SJSA1 (cell line): ENCODE results near the gene SMARCD2. TPM values are rescaled to one million over a fixed set of nuclear protein-coding genes. Genes with fewer than 3 reads are reported as not detected.

ENCODE experiments used
- DNase-seq, 2 experiments: peaks; one replicate each; pipeline ENCODE4 v3.0.0-alpha.2; 2015 to 2020; ENCODE audit warnings: low spot score in 2 of 2, low read depth in 1 of 2
- H3K27ac ChIP-seq: fragments of 250-450 bp; sonication (Bioruptor Pico); 2 replicates; pipeline ENCODE4 v1.5.1; 2020; ENCODE audit warnings: mild to moderate bottlenecking, moderate library complexity
- H3K27me3 ChIP-seq: fragments of 250-450 bp; sonication (Bioruptor Pico); replicated peaks from 2 replicates; pipeline ENCODE4 v1.5.1; 2020; ENCODE audit warnings: mild to moderate bottlenecking, moderate library complexity
- H3K36me3 ChIP-seq: fragments of 250-450 bp; sonication (Bioruptor Pico); 2 replicates; pipeline ENCODE4 v1.5.1; 2020; ENCODE audit warnings: mild to moderate bottlenecking
- H3K4me1 ChIP-seq: fragments of 250-450 bp; sonication (Bioruptor Pico); replicated peaks from 2 replicates; pipeline ENCODE4 v1.6.1; 2021; ENCODE audit warnings: mild to moderate bottlenecking
- H3K4me3 ChIP-seq: fragments of 250-450 bp; sonication (Bioruptor Pico); 2 replicates; pipeline ENCODE4 v1.5.1; 2020; ENCODE audit warnings: mild to moderate bottlenecking
- H3K9me3 ChIP-seq: fragments of 250-450 bp; sonication (Bioruptor Pico); replicated peaks from 2 replicates; pipeline ENCODE4 v1.5.1; 2020; ENCODE audit warnings: mild to moderate bottlenecking
- total RNA-seq: library from RNA; depleted of rRNA; stranded (reverse); fragments of >200 nt; shearing (Covaris generic); gene quantifications from 2 replicates; pipeline ENCODE4 v1.2.3, GENCODE V29; 2014

The SMARCD2 gene
- total RNA-seq, 1 experiment from 2014 or later = 115 TPM

- no peaks in the 10 kb centered on the region for H3K27me3 ChIP-seq
- H3K4me1 ChIP-seq = peaks cover 17% of the 10 kb centered on the region
- H3K4me3 ChIP-seq = no peak overlapping the region
- DNase-seq = peak in 1 of 2 experiments; percentile 40
- no peaks in the 10 kb centered on the region for H3K9me3 ChIP-seq
- peaks cover 95% of the 10 kb centered on the region for H3K36me3 ChIP-seq
- no peak overlapping the region for H3K27ac ChIP-seq
Measured at GRCh38 chr17:63832014-63832413, 10.5 kb downstream of the SMARCD2 start.

GRCh38 chr17:63831505-63831904 is 11.0 kb downstream of the SMARCD2 start:
- DNase-seq = peak in 1 of 2 experiments; percentile 30
- peaks cover 17% of the 10 kb centered on the region for H3K4me1 ChIP-seq
- no peak overlapping the region for H3K27ac ChIP-seq
- H3K36me3 ChIP-seq = peaks cover 92% of the 10 kb centered on the region
- no peaks in the 10 kb centered on the region for H3K9me3 ChIP-seq
- no peak overlapping the region for H3K4me3 ChIP-seq
- no peaks in the 10 kb centered on the region for H3K27me3 ChIP-seq

- Histone ChIP-seq H3K27me3 (no peaks in the 10 kb centered on the region), H3K27ac (no peak overlapping the region), H3K9me3 (no peaks in the 10 kb centered on the region), H3K4me1 (peaks cover 19% of the 10 kb centered on the region), H3K36me3 (peaks cover 94% of the 10 kb centered on the region), H3K4me3 (no peak overlapping the region)
- DNase-seq = peak in 1 of 2 experiments; percentile 44
Measured at GRCh38 chr17:63830904-63831491, 11.5 kb downstream of the SMARCD2 start.

GRCh38 chr17:63830278-63830677 is 12.2 kb downstream of the SMARCD2 start:
- H3K9me3 ChIP-seq = no peaks in the 10 kb centered on the region
- no peak overlapping the region for H3K4me3 ChIP-seq
- no peak overlapping the region for H3K27ac ChIP-seq
- H3K36me3 ChIP-seq = peaks cover 94% of the 10 kb centered on the region
- peaks cover 24% of the 10 kb centered on the region for H3K4me1 ChIP-seq
- no peaks in the 10 kb centered on the region for H3K27me3 ChIP-seq
- peak in 1 of 2 experiments; percentile 28 for DNase-seq

GRCh38 chr17:63828936-63829335 is 13.5 kb downstream of the SMARCD2 start:
- Histone ChIP-seq H3K36me3 (peaks cover 94% of the 10 kb centered on the region), H3K4me3 (peak overlapping the region; percentile 84), H3K27me3 (no peaks in the 10 kb centered on the region), H3K4me1 (peaks cover 17% of the 10 kb centered on the region), H3K27ac (no peak overlapping the region), H3K9me3 (no peaks in the 10 kb centered on the region)
- no peak for DNase-seq

GRCh38 chr17:63827801-63828221 is 14.7 kb downstream of the SMARCD2 start:
- peaks cover 94% of the 10 kb centered on the region for H3K36me3 ChIP-seq
- peak overlapping the region; percentile 96 for H3K27ac ChIP-seq
- H3K4me3 ChIP-seq = peak overlapping the region; percentile 84
- H3K9me3 ChIP-seq = no peaks in the 10 kb centered on the region
- DNase-seq = no peak
- H3K27me3 ChIP-seq = no peaks in the 10 kb centered on the region
- H3K4me1 ChIP-seq = peaks cover 17% of the 10 kb centered on the region

- Histone ChIP-seq H3K9me3 (no peaks in the 10 kb centered on the region), H3K36me3 (peaks cover 94% of the 10 kb centered on the region), H3K27me3 (no peaks in the 10 kb centered on the region), H3K4me1 (peaks cover 17% of the 10 kb centered on the region), H3K4me3 (peak within 1 kb of the TSS; percentile 84), H3K27ac (peak within 1 kb of the TSS; percentile 96)
- peak; percentile 98 to 100 for DNase-seq
Measured at GRCh38 chr17:63827002-63827800, 15.3 kb downstream of the SMARCD2 start, which contains the start of the genes FTSJ3 and PSMC5. Gene FTSJ3 (minus strand): TSS chr17:63827663. CDS start chr17:63826902, 761 bp downstream. Gene PSMC5 (plus strand): TSS chr17:63827431. CDS start chr17:63827491, 60 bp downstream.

GRCh38 chr17:63826468-63827001 is 15.9 kb downstream of the SMARCD2 start:
- Histone ChIP-seq H3K27ac (peak overlapping the region; percentile 96), H3K27me3 (no peaks in the 10 kb centered on the region), H3K9me3 (no peaks in the 10 kb centered on the region), H3K36me3 (peaks cover 94% of the 10 kb centered on the region), H3K4me3 (peak overlapping the region; percentile 84), H3K4me1 (peaks cover 17% of the 10 kb centered on the region)
- DNase-seq = no peak

- no peak for DNase-seq
- Histone ChIP-seq H3K27me3 (no peaks in the 10 kb centered on the region), H3K9me3 (no peaks in the 10 kb centered on the region), H3K4me1 (peaks cover 17% of the 10 kb centered on the region), H3K4me3 (no peak overlapping the region), H3K27ac (no peak overlapping the region), H3K36me3 (peaks cover 91% of the 10 kb centered on the region)
Measured at GRCh38 chr17:63824362-63824761, 18.1 kb downstream of the SMARCD2 start.

GRCh38 chr17:63823659-63824331 is 18.7 kb downstream of the SMARCD2 start:
- no peak overlapping the region for H3K27ac ChIP-seq
- H3K4me3 ChIP-seq = no peak overlapping the region
- no peak for DNase-seq
- H3K27me3 ChIP-seq = no peaks in the 10 kb centered on the region
- peaks cover 91% of the 10 kb centered on the region for H3K36me3 ChIP-seq
- H3K4me1 ChIP-seq = peaks cover 15% of the 10 kb centered on the region
- H3K9me3 ChIP-seq = no peaks in the 10 kb centered on the region

- no peaks in the 10 kb centered on the region for H3K27me3 ChIP-seq
- DNase-seq = peak in 1 of 2 experiments; percentile 27
- H3K9me3 ChIP-seq = no peaks in the 10 kb centered on the region
- peaks cover 10% of the 10 kb centered on the region for H3K4me1 ChIP-seq
- H3K4me3 ChIP-seq = no peak overlapping the region
- no peak overlapping the region for H3K27ac ChIP-seq
- peaks cover 93% of the 10 kb centered on the region for H3K36me3 ChIP-seq
Measured at GRCh38 chr17:63822537-63822936, 19.9 kb downstream of the SMARCD2 start.

- Histone ChIP-seq H3K4me1 (peaks cover 18% of the 10 kb centered on the region), H3K27ac (no peak overlapping the region), H3K4me3 (no peak overlapping the region), H3K36me3 (peaks cover 97% of the 10 kb centered on the region), H3K9me3 (no peaks in the 10 kb centered on the region), H3K27me3 (no peaks in the 10 kb centered on the region)
- DNase-seq = peak in 1 of 2 experiments; percentile 34
Measured at GRCh38 chr17:63821804-63822203, 20.7 kb downstream of the SMARCD2 start.

GRCh38 chr17:63820963-63821561 is 21.4 kb downstream of the SMARCD2 start:
- Histone ChIP-seq H3K4me1 (peaks cover 24% of the 10 kb centered on the region), H3K27ac (no peak overlapping the region), H3K36me3 (peaks cover 97% of the 10 kb centered on the region), H3K27me3 (no peaks in the 10 kb centered on the region), H3K9me3 (no peaks in the 10 kb centered on the region), H3K4me3 (no peak overlapping the region)
- peak in 1 of 2 experiments; percentile 26 for DNase-seq
